ENCODE data around the gene ARMC6. TPM values are rescaled to one million over a fixed set of nuclear protein-coding genes. Genes with fewer than 3 reads are reported as not detected.

ARMC6 gene
- total and polyA plus RNA-seq, 2 donors (not counting 3 experiments of a cell fraction or from before 2014, with no cell fraction given) = 33.9 to 44.7 TPM

GRCh38 chr19:19075126-19075525 lies 41.7 kb downstream of the ARMC6 start:
- Histone ChIP-seq H3K9me3 (replicated peaks; ENCODE audit: control insufficient read depth, insufficient read depth, low read length) (no peaks in the 10 kb centered on the region), H3K4me1 (ENCODE audit: control insufficient read depth, extremely low read depth, insufficient read depth, low read length) (no peaks in the 10 kb centered on the region), H3K9ac (replicated peaks; ENCODE audit: extremely low read depth, insufficient read depth, low read length) (no peak overlapping the region), H3K79me2 (ENCODE audit: control insufficient read depth, insufficient read depth, low read length) (no peaks in the 10 kb centered on the region), H3K27ac (ENCODE audit: insufficient read depth, low read depth, low read length) (no peak overlapping the region), H3K9me1 (replicated peaks; ENCODE audit: control insufficient read depth, extremely low read depth, insufficient read depth, low read length) (no peaks in the 10 kb centered on the region), H4K20me1 (replicated peaks; ENCODE audit: control insufficient read depth, extremely low read depth, insufficient read depth, low read length) (no peaks in the 10 kb centered on the region), H3K4me2 (ENCODE audit: insufficient read depth, low read length) (no peak overlapping the region), H3K27me3 (ENCODE audit: control insufficient read depth in 2 of 2, insufficient read depth in 2 of 2, low read length in 2 of 2) (no peaks in the 10 kb centered on the region), H3K4me3 (replicated peaks in 1 of 3; ENCODE audit: insufficient read depth in 1 of 3, low read depth in 1 of 3, low read length in 3 of 3) (no peak overlapping the region), H3K36me3 (ENCODE audit: control insufficient read depth in 2 of 2, extremely low read depth in 1 of 2, insufficient read depth in 2 of 2, low read length in 2 of 2) (no peaks in the 10 kb centered on the region), H2AFZ (ENCODE audit: low read depth, low read length) (no peak overlapping the region)
- DNase-seq (ENCODE audit: low read depth, low spot score) (no peak), FAIRE-seq (no peak)
- ChIA-PET POLR2A (no interaction called here), CTCF (interaction anchor here (0.9 to 1.0 kb wide), 2 partner anchors 14 to 61 kb away, joined by 4 to 5 read pairs; no protein-coding TSS in a partner anchor)
- TF ChIP-seq MAX (IDR thresholded peaks at IDR 0.05; ENCODE audit: insufficient read depth, insufficient read length) = no peak
- TF ChIP-seq CTCF (IDR thresholded peaks at IDR 0.05; ENCODE audit: extremely low read depth in 1 of 2, insufficient read depth in 1 of 2, low read depth in 1 of 2, low read length in 2 of 2) = no peak
- intact Hi-C loops (cut with micrococcal nuclease) = no loop called here
- dilution Hi-C loops (cut with MboI; ENCODE audit: extremely low pct_ligation_motif_present, low sequenced_read_pairs) = no loop called here
- BruUV-seq (replicated peaks) = no TSS peak

- Histone ChIP-seq H3K4me2 (ENCODE audit: insufficient read depth, low read length) (no peak overlapping the region), H3K27me3 (ENCODE audit: control insufficient read depth in 2 of 2, insufficient read depth in 2 of 2, low read length in 2 of 2) (no peaks in the 10 kb centered on the region)
- POLR2A ChIA-PET = no interaction called here
Observed at GRCh38 chr19:19076476-19076875, 43.1 kb downstream of the ARMC6 start.

More at GRCh38 chr19:19076476-19076875, 43.1 kb downstream of the ARMC6 start:
- intact Hi-C loops (cut with micrococcal nuclease) (no loop called here), dilution Hi-C loops (cut with MboI; ENCODE audit: extremely low pct_ligation_motif_present, low sequenced_read_pairs) (no loop called here)
- Histone ChIP-seq H3K9ac (replicated peaks; ENCODE audit: extremely low read depth, insufficient read depth, low read length) (no peak overlapping the region), H3K9me3 (replicated peaks; ENCODE audit: control insufficient read depth, insufficient read depth, low read length) (no peaks in the 10 kb centered on the region), H3K79me2 (ENCODE audit: control insufficient read depth, insufficient read depth, low read length) (no peaks in the 10 kb centered on the region), H4K20me1 (replicated peaks; ENCODE audit: control insufficient read depth, extremely low read depth, insufficient read depth, low read length) (no peaks in the 10 kb centered on the region), H3K4me1 (ENCODE audit: control insufficient read depth, extremely low read depth, insufficient read depth, low read length) (no peaks in the 10 kb centered on the region), H2AFZ (ENCODE audit: low read depth, low read length) (no peak overlapping the region), H3K27ac (ENCODE audit: insufficient read depth, low read depth, low read length) (no peak overlapping the region), H3K36me3 (ENCODE audit: control insufficient read depth in 2 of 2, extremely low read depth in 1 of 2, insufficient read depth in 2 of 2, low read length in 2 of 2) (no peaks in the 10 kb centered on the region), H3K9me1 (replicated peaks; ENCODE audit: control insufficient read depth, extremely low read depth, insufficient read depth, low read length) (no peaks in the 10 kb centered on the region), H3K4me3 (replicated peaks in 1 of 3; ENCODE audit: insufficient read depth in 1 of 3, low read depth in 1 of 3, low read length in 3 of 3) (no peak overlapping the region)
- TF ChIP-seq GATA2 (IDR thresholded peaks at IDR 0.05; ENCODE audit: insufficient read depth, insufficient read length, low read depth, low read length) (no peak), JUN (IDR thresholded peaks at IDR 0.05; ENCODE audit: borderline replicate concordance, insufficient read depth, insufficient read length, low read depth) (no peak), POLR2AphosphoS5 (IDR thresholded peaks at IDR 0.05; ENCODE audit: insufficient read depth, low read depth, low read length) (no peak), EZH2 (IDR thresholded peaks at IDR 0.05; ENCODE audit: borderline replicate concordance, low read depth, low read length, severe bottlenecking) (no peak), FOS (IDR thresholded peaks at IDR 0.05; ENCODE audit: borderline replicate concordance, insufficient read depth, low read length) (no peak), MAX (IDR thresholded peaks at IDR 0.05; ENCODE audit: insufficient read depth, insufficient read length) (no peak), MYC (IDR thresholded peaks at IDR 0.05; ENCODE audit: low read depth, low read length) (no peak), POLR2A (IDR thresholded peaks at IDR 0.05; ENCODE audit: low read depth, low read length) (no peak), CTCF (IDR thresholded peaks at IDR 0.05; ENCODE audit: extremely low read depth in 1 of 2, insufficient read depth in 1 of 2, low read depth in 1 of 2, low read length in 2 of 2) (no peak)
- BruUV-seq (replicated peaks) = no TSS peak
- no peak for DNase-seq (ENCODE audit: low read depth, low spot score)
- CTCF ChIA-PET = no interaction called here
- no peak for FAIRE-seq

Data from endothelial cell of umbilical vein (primary cell).